Erythroblast (primary cell): ENCODE data around the gene SLC5A10.
"Not testable (repeated sequence)": the region's sequence is repeated elsewhere in the genome, so short reads cannot be mapped to it uniquely, and the experiment has no call there.

Experiments
- DNase-seq, 2 experiments: peaks; one replicate each; lab custom pipeline; 2025; lab: John Stamatoyannopoulos, UW
- GATA1 ChIP-seq: IDR thresholded peaks from 2 replicates; pipeline ENCODE4 v1.6.1; 2011; ENCODE audit warnings: low read depth, mild to moderate bottlenecking, control low read depth, low read length, moderate library complexity
- POLR2A ChIP-seq: IDR thresholded peaks from 2 replicates; pipeline ENCODE4 v1.6.1; 2011; ENCODE audit warnings: mild to moderate bottlenecking, low read length

The SLC5A10 gene

GRCh38 chr17:19023209-19023999 is 71.4 kb downstream of the SLC5A10 start:
- DNase-seq, result no peak
- TF ChIP-seq GATA1 (no peak), POLR2A (no peak)

- TF ChIP-seq GATA1, result no peak
- no peak for TF ChIP-seq POLR2A
- DNase-seq, result no peak
Observed at GRCh38 chr17:19024101-19025078, 72.4 kb downstream of the SLC5A10 start.

GRCh38 chr17:19028671-19029070 is 76.7 kb downstream of the SLC5A10 start:
- not testable (repeated sequence) for DNase-seq

- not testable (repeated sequence) for DNase-seq
Observed at GRCh38 chr17:19029740-19030139, 77.8 kb downstream of the SLC5A10 start.

GRCh38 chr17:19030771-19031449 is 78.9 kb downstream of the SLC5A10 start:
- not testable (repeated sequence) for DNase-seq

- DNase-seq, result not testable (repeated sequence)
Observed at GRCh38 chr17:19031729-19032128, 79.8 kb downstream of the SLC5A10 start.

GRCh38 chr17:19032377-19032988 is 80.5 kb downstream of the SLC5A10 start:
- DNase-seq, result not testable (repeated sequence)

GRCh38 chr17:19036186-19036585 is 84.2 kb downstream of the SLC5A10 start:
- not testable (repeated sequence) for DNase-seq

- DNase-seq, result not testable (repeated sequence)
Observed at GRCh38 chr17:19037547-19037946, 85.6 kb downstream of the SLC5A10 start.

GRCh38 chr17:19038007-19038406 is 86.0 kb downstream of the SLC5A10 start:
- DNase-seq, result not testable (repeated sequence)

- DNase-seq, result not testable (repeated sequence)
Observed at GRCh38 chr17:19038730-19039129, 86.8 kb downstream of the SLC5A10 start.

GRCh38 chr17:19040350-19040749 is 88.4 kb downstream of the SLC5A10 start:
- DNase-seq, result not testable (repeated sequence)

- not testable (repeated sequence) for DNase-seq
Observed at GRCh38 chr17:19041871-19042270, 89.9 kb downstream of the SLC5A10 start.

GRCh38 chr17:19042369-19042768 is 90.4 kb downstream of the SLC5A10 start:
- not testable (repeated sequence) for DNase-seq

GRCh38 chr17:19043032-19043431 is 91.1 kb downstream of the SLC5A10 start:
- DNase-seq, result not testable (repeated sequence)

- not testable (repeated sequence) for DNase-seq
Observed at GRCh38 chr17:19044643-19045042, 92.7 kb downstream of the SLC5A10 start.

- DNase-seq, result not testable (repeated sequence)
Observed at GRCh38 chr17:19046782-19047375, 94.9 kb downstream of the SLC5A10 start, which contains the start of gene GRAP. Gene GRAP, minus strand, starts transcription at chr17:19046957. Its CDS starts 31 bp downstream, at chr17:19046926.

- not testable (repeated sequence) for DNase-seq
Observed at GRCh38 chr17:19047510-19047909, 95.5 kb downstream of the SLC5A10 start.

- not testable (repeated sequence) for DNase-seq
Observed at GRCh38 chr17:19048826-19049225, 96.9 kb downstream of the SLC5A10 start.

- DNase-seq, result not testable (repeated sequence)
Observed at GRCh38 chr17:19055447-19055846, 103.5 kb downstream of the SLC5A10 start.
